K562 (cell line): ENCODE results near the gene SPTLC3. TPM values are rescaled to one million over a fixed set of nuclear protein-coding genes. Genes with fewer than 3 reads are reported as not detected.

Source experiments
- POLR2A ChIP-seq: fragments of 450-650 bp; conservative IDR thresholded peaks from 2 replicates; pipeline ENCODE4 v1.6.1; 2016
- RBBP5 ChIP-seq: fragments of 200-600 bp; sonication (generic); IDR thresholded peaks from 2 replicates; pipeline ENCODE4 v1.6.1; 2012; ENCODE audit warnings: borderline replicate concordance, mild to moderate bottlenecking, low read length, control low read depth, inconsistent platforms; ENCODE audit not compliant: insufficient read depth, poor library complexity, severe bottlenecking
- TAF15 ChIP-seq: fragments of 200-400 bp; formaldehyde crosslinking; IDR thresholded peaks from 2 replicates; pipeline ENCODE4 v1.6.1; 2017; ENCODE audit warnings: mild to moderate bottlenecking, low read depth, low read length, moderate library complexity
- polyA plus RNA-seq, 8 experiments: library from polyadenylated mRNA; depleted of rRNA in 4 of 8; stranded (reverse) in 5 of 8; unstranded in 3 of 8; fragments of >200 nt; fragmentation: Nextera tagmentation in 2 of 8; fragmentation: Illumina TruSeq in 1 of 8; extraction: Ambion mirVana in 2 of 8; extraction: Trizol in 1 of 8; gene quantifications; 2 replicates each; pipeline versions ENCODE4 v1.2.1 to v1.2.3, GENCODE V29; 2011 to 2014; ENCODE audit warnings: inconsistent platforms in 1 of 8, missing spikeins in 1 of 8
- total RNA-seq, 7 experiments: library from RNA; depleted of rRNA in 6 of 7; stranded (reverse); fragments of >200 nt in 6 of 7; fragmentation: Illumina TruSeq in 2 of 7; extraction: Trizol in 2 of 7; gene quantifications; 2 replicates each; pipeline versions ENCODE4 v1.2.1 to v1.2.3, GENCODE V29; 2011 to 2021; ENCODE audit warnings: low replicate concordance in 1 of 7
- TF ChIP-seq, protein P1 (sequence below): sonication (generic); formaldehyde crosslinking; IDR thresholded peaks from 2 replicates; pipeline ENCODE4 v1.8.0; 2022; ENCODE audit warnings: mild to moderate bottlenecking, missing genetic modification reagents
- TF ChIP-seq, protein P2 (sequence below): fragments of 450-650 bp; IDR thresholded peaks from 2 replicates; pipeline ENCODE4 v1.6.1; 2016; ENCODE audit warnings: antibody characterized with exemption
- TF ChIP-seq, protein P3 (sequence below): fragments of 450-650 bp; IDR thresholded peaks from 2 replicates; pipeline ENCODE4 v1.6.1; 2018; ENCODE audit not compliant: partially characterized antibody

Gene SPTLC3
- total and polyA plus RNA-seq, 9 of the 15 experiments (the other 6 are each of a cell fraction or from before 2014, with no cell fraction given): not detected

DNA sequence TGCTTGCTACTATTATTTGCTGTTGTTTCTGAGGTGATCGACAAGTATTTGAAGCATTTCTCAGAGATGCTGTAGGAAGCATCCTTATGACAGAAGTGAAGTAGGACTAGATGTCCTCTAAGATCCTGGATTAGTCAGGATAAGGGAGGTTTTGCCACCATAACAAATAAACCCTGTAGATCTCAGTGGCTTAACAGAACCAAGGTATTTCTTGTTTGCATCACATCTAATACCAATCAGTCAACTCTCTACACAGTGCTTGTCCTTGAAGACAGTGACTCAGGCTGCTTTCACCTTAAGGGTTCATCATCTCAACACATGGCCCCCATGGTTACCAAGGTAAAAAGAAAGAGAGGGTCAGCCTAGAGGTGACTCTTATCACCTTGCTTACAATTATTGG is 119.4 kb downstream of the SPTLC3 start (continued):
- TF ChIP-seq, protein P1, sequence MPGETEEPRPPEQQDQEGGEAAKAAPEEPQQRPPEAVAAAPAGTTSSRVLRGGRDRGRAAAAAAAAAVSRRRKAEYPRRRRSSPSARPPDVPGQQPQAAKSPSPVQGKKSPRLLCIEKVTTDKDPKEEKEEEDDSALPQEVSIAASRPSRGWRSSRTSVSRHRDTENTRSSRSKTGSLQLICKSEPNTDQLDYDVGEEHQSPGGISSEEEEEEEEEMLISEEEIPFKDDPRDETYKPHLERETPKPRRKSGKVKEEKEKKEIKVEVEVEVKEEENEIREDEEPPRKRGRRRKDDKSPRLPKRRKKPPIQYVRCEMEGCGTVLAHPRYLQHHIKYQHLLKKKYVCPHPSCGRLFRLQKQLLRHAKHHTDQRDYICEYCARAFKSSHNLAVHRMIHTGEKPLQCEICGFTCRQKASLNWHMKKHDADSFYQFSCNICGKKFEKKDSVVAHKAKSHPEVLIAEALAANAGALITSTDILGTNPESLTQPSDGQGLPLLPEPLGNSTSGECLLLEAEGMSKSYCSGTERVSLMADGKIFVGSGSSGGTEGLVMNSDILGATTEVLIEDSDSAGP (CRISPR knock-in tag): no peak
- TF ChIP-seq RBBP5: no peak
- TF ChIP-seq, protein P2, sequence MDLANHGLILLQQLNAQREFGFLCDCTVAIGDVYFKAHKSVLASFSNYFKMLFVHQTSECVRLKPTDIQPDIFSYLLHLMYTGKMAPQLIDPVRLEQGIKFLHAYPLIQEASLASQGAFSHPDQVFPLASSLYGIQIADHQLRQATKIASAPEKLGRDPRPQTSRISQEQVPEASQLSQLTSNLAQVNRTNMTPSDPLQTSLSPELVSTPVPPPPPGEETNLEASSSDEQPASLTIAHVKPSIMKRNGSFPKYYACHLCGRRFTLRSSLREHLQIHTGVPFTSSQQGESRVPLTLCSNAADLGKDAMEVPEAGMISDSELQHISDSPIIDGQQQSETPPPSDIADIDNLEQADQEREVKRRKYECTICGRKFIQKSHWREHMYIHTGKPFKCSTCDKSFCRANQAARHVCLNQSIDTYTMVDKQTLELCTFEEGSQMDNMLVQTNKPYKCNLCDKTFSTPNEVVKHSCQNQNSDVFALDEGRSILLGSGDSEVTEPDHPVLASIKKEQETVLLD: no peak
- TF ChIP-seq, protein P3, sequence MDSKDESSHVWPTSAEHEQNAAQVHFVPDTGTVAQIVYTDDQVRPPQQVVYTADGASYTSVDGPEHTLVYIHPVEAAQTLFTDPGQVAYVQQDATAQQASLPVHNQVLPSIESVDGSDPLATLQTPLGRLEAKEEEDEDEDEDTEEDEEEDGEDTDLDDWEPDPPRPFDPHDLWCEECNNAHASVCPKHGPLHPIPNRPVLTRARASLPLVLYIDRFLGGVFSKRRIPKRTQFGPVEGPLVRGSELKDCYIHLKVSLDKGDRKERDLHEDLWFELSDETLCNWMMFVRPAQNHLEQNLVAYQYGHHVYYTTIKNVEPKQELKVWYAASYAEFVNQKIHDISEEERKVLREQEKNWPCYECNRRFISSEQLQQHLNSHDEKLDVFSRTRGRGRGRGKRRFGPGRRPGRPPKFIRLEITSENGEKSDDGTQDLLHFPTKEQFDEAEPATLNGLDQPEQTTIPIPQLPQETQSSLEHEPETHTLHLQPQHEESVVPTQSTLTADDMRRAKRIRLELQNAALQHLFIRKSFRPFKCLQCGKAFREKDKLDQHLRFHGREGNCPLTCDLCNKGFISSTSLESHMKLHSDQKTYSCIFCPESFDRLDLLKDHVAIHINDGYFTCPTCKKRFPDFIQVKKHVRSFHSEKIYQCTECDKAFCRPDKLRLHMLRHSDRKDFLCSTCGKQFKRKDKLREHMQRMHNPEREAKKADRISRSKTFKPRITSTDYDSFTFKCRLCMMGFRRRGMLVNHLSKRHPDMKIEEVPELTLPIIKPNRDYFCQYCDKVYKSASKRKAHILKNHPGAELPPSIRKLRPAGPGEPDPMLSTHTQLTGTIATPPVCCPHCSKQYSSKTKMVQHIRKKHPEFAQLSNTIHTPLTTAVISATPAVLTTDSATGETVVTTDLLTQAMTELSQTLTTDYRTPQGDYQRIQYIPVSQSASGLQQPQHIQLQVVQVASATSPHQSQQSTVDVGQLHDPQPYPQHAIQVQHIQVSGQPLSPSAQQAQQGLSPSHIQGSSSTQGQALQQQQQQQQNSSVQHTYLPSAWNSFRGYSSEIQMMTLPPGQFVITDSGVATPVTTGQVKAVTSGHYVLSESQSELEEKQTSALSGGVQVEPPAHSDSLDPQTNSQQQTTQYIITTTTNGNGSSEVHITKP: no peak
- no peak for TF ChIP-seq TAF15
- no peak for TF ChIP-seq POLR2A
